Stimulated activated CD8-positive, alpha-beta memory T cell treated with anti-CD3 and anti-CD28 coated beads, Interleukin-15, amount 100 ng/mL, for 24 hours (primary cell): ENCODE data around the gene SERF1A.
"Not testable (repeated sequence)": the region's sequence is repeated elsewhere in the genome, so short reads cannot be mapped to it uniquely, and the experiment has no call there.

Experiments
- DNase-seq: peaks from one replicate; pipeline ENCODE4 v3.0.0-alpha.2; 2020; ENCODE audit warnings: low read depth

Gene SERF1A

DNA sequence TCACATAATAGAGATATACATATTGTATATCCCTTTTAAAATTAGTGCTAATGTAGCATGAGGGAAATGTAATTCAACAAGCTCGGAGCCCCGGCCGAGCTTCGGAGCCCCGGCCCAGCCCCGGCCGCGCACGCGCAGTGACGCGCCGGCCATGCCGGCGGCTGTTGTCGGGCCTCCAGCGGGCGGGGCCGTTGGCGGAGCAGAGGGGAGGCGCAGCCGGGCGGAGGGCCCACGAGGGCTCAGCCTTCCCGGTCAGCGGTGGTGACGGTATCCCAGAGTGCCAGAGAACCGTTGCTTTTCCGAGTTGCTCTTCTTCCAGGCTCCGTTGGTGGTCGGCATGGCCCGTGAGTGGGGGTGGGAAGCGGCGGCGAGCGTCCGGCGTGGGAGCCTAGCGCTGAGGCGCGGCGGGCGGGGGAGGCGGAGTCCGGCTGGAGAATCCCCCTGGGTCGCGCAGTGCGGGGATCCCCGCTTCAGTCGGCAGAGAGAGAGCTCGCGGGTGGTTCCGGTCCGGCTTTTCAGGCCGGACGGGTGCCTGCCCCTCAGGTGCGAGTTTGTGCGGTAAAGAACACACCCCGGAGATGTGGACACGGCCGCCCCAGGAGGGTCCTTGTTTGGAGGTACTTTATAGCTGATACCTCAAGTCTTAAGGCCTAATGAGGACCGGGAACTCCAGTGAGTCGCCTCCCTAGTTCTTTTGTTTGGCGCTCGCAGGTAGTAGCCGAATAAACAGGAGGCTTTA, at the start of gene SERF1A:
TSS of gene SERF1A (plus strand) at position 137 of the 739 bp plus-strand sequence. CDS start at position 338, 201 bp downstream.
- not testable (repeated sequence) for DNase-seq

DNA sequence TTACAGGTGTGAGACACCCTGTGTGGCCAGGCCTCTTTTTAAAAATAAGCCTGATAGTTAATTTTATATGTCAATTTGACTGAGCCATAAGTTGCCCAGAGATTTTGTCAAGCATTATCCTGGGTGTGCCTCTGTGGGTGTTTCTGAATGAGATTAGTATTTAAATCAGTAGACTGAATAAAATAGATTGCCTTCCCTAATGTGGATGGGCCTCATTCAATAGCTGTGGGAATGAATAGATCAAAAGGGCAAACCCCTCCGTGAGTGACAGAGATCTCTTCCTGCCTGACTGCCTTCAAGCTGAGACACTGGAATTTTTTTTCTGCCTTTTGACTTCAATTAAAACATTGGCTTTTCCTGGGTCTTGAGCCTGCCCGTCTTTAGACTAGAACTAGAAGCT, 33.7 kb upstream of the SERF1A start:
- not testable (repeated sequence) for DNase-seq

DNA sequence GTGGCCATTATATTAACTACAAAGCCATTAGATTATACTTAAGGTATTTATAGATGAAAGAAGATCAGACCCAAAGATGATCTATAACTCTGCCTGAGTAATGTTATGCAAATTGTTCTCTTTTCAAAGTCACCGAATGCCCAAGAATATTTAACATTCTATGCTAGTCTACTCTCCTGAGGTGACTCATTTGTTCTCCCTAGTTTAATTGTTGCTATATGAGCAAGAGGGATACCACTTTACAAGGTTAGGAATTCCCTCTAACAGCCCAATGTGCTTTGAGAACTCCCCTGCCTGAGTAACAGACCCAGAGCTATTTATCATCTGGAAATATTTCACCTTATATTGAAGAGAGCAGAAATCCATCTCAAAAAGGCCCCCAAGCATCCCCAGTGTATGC, 29.8 kb upstream of the SERF1A start:
- not testable (repeated sequence) for DNase-seq

DNA sequence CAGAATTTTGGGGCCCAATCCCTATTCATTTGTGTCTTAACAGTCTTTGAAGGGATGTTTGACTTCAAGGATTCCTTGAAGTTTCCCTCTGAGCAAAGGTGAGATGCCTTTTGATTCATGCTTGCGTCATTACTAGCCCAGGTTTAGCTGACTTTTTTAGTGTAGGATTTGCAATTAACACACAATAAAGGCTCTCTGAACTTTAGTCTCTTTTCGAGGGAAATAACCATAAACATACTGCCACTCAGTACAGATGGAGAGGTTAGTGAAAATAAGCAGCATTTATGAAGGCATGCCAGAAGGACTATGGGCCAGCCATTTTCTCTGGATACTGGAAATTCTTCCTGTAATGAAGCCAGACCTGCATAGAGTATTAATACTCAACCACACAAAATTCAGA, 4.4 kb upstream of the SERF1A start:
- not testable (repeated sequence) for DNase-seq

DNA sequence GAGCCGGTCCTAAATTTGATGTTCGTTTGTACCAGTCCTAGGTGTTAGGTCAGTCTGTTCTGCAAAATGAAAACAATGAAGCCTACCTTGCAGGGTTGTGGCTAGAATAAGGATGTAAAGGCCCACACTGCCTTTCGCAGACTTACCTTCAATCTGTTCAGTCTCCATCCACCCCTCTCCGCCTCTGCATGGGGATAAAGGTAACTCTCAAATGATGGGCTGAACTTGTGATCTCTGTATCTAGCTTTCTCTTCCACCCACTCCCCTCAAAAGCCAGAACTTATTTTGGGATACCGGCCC, 753 bp downstream of the SERF1A start:
- DNase-seq = not testable (repeated sequence)

DNA sequence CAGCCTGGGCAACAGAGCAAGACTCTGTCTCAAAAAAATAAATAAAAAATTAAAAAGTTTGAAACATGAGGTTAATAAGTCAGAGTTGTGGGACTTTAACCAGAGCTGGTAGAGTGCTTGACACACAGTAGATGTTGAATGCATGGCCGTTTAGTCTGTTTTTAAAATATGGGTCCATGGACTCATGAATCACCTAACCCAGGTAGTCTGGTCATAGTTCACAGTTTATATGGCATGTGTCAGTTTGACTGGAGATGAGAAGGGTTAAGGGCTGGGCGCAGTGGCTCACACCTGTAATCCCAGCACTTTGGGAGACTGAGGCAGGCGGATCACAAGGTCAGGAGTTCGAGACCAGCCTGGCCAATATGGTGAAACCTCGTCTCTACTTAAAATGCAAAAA, 6.2 kb downstream of the SERF1A start:
- not testable (repeated sequence) for DNase-seq

DNA sequence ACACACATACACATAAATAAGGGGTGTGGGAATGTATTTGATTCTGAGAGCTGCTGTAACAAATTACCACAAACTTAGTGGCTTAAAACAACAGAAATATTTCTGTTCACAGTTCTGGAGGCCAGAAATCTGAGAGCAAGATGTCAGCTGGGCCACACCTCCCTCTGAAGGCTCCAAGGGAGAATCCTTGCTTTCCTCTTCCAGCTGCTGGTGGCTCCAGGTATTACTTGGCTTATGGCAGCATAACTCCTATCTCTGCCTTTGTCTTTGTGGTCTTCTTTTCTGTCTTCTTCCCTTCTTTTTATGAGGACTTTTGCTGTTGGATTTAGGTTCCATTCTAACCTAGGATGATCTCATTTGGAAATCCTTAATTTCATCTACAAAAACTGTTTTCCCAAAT, 16.4 kb downstream of the SERF1A start:
- DNase-seq = not testable (repeated sequence)

DNA sequence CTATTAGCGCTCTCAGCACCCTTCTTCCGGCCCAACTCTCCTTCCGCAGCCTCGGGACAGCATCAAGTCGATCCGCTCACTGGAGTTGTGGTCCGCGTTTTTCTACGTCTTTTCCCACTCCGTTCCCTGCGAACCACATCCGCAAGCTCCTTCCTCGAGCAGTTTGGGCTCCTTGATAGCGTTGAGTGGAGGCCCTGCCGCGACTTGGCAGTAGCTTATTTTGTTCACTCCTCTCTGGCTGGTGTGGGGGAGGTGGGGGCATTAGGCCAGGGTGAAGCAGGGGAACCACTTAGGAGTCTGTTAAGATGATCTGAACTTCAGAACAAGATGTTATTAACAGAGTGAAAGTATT, 24.7 kb downstream of the SERF1A start:
- DNase-seq = not testable (repeated sequence)

DNA sequence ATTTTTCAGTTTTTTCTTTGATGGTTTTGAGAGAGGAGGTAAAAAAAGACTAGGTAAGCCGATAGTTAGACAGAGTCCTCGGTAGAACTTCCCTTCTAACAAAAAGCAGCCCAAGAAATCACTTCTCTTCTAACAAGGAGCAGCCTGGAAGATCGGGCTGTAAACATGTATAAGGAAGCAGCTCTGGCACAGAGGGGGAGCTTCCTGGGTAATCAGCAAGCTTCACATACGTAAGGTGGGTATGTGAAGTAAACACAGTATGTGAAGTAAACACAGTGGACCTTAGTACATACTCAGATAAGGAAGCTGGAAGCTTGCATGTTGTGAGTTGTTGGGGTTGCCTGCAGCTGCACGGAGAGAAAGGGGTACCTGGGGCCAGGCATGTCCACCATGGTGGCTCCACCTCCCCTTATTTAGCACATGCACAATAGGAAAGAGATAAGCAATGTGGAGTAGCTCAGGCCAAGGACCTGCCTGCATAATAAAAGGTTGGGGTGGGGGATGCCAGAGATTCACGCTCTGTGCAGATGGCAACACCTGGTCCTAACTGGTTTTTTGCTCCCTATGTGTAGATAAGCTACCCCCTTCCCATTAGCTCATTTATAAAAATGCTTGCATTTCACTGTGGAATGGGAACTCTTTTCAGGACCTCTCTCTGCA, 31.4 kb downstream of the SERF1A start:
- DNase-seq = not testable (repeated sequence)

DNA sequence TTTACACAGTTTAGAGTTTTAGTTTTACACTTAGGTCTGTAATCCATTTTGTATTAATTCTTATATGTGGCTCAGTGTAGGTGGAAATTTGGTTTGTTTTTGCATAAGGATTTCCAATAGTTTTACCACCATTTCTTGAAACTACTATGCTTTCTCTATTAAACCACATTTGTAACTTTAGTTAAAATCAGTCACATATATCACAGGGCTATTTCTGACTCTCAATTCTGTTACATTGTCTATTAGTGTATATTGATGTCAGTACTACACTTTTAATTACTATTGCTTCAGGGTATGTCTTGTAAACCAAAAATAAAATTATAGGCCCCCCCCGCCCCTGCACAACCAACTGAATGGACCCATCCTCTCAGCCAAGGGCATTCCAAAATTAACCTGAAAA, 32.1 kb downstream of the SERF1A start:
- DNase-seq = not testable (repeated sequence)

DNA sequence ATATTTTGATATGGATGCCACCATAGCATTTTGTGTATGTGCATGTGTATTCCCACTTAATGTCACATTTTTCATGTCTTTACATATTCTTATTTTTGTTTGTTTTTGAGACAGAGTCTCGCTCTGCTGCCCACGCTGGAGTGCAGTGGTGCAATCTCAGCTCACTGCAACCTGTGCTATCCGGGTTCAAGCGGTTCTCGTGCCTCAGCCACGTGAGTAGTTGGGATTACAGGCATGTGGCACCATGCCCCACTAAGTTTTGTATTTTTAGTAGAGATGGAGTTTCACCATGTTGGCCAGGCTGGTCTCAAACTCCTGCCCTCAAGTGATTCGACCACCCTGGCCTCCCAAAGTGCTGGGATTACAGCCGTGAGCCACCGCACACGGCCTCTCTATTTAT, 52.6 kb downstream of the SERF1A start:
- not testable (repeated sequence) for DNase-seq
